HG03139 (cell line): ENCODE measurements around the gene DLL4.
"Not testable (repeated sequence)": the region's sequence is repeated elsewhere in the genome, so short reads cannot be mapped to it uniquely, and the experiment has no call there.

Experiments used
- ATAC-seq: cut with Tn5 transposase; IDR thresholded peaks from one replicate; pipeline ENCODE4 v1.9.1; 2021; ENCODE audit not compliant: unreplicated experiment

DLL4 gene

DNA sequence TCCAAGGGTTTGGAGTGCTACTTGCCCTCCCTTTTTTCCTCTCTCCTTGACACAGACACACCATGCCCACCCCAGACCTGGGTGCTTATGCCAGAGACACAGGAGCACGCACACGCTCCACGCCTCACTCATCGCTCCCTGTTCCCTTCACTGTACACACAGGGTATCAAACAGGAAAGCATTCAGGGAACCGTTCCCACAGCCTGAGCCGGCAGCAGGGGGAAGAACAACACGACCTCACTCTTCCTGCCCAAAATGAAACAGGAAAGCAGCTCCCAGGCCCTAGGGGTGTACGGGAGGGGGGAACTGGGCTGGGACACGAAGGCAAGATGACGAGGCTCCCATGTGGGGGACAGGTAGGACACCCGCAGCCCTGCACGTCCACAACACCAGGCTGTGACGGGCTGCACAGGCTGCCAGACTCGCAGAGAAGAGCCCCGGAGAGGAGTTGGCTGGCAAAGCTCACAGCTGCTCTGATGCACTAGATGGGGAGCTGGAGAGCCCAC is 11.2 kb downstream of the DLL4 start:
- ATAC-seq = no peak

DNA sequence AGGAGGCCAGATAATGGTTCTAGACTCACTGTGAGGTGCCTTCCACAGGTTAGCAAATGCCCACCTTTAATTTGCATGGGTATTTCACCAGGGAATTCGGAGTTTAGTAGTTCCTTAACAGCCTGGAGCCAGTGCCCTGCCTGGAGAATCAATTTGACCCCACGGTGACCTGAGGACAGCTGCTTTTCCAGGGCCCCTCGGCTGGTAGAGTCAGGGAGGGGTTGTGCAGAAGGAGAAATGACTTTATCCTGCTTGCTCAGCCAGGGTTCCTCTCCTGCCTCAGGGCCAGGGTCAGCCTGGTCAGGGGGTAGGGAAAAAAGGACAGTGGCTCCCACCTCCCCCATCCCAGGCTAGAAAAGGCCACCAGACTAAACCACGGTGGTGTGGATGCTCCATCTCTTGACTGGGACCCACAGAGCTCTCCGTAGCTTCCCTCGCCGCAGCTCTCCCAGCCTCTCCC is 12.0 kb downstream of the DLL4 start:
- ATAC-seq = no peak

- peak; percentile 58 for ATAC-seq
Measured at GRCh38 chr15:40941528-40942336, 12.6 kb downstream of the DLL4 start.

DNA sequence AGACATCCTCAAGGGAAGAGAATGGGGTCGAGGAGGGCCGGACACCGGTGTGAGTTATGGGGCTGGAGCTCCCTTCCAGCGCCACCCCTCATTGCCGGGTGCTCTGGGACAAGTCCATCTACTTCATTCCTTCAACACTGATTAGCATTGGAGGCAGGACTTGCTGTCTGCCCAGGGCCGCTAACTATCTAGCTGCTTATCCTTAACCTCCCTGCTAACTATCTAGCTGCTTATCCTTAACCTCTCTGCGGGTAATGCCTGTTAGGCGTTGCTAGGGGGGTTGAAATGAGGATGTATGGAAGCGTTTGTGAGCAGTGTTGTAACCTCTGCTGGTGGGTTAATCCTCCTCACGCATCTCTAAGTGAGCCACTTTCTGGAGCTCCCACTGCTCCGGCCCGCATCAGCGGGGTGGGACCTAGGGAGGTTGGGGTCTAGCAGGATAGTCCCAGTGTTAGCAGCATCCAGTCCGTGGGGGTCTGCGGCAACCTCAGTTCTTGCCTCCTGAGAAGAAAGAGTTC is 13.3 kb downstream of the DLL4 start:
- ATAC-seq = peak; percentile 4

- no peak for ATAC-seq
Measured at GRCh38 chr15:40942878-40943277, 13.7 kb downstream of the DLL4 start.

DNA sequence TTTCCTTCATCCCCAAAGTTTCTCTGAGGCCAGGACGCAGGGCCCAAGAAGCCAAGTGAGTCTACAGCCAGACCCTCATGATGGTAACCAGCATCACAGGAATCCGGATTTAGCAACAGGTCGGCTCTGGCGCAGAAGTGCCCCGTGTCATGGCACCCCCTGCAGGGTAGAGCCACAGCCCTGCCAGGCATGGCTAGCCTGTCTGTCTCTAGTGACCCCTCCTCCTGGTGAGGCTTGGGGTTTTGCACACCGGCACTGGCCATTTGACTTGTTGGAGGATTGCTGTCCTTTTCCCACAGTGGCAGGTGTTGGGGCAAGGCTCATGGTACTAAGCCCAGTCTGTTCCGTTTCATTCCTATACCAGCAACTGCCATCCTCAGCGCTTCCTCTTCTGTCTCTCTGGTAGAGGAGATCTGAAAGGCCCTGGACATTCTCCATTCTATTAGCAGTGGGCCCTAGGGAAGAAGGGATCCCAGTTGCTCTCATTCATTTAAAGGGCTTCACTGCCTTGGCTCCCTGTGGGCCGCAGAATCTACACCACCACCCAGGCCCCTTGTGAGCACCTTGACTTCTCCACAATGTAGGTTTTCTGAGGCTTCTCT is 14.7 kb downstream of the DLL4 start:
- no peak for ATAC-seq

- ATAC-seq = no peak
Measured at GRCh38 chr15:40944510-40945296, 15.6 kb downstream of the DLL4 start.

- ATAC-seq = no peak
Measured at GRCh38 chr15:40948706-40949473, 19.8 kb downstream of the DLL4 start.

DNA sequence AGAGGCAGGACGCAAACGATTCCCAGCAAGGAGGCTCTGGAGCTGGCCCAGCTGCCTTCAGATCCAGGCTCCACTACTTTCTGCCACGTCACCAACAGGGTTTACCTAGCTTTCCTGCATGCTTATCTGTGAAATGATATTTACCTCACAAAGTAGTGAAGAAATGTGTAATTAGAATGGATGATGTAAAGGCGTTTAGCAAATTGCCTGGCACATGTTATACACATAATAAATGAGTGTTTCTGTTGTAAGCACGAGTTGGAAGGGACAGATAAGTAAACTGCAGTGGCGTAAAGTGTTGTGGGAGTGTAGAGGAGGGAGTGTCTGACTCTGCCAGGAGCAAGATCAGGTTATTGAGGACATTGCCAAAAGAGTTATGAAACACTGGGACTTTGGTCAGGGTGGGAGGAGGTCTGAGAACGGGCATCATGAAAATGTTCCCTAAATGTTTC is 20.6 kb downstream of the DLL4 start:
- ATAC-seq = no peak

- no peak for ATAC-seq
Measured at GRCh38 chr15:40951764-40952163, 22.6 kb downstream of the DLL4 start.

- no peak for ATAC-seq
Measured at GRCh38 chr15:40952301-40952900, 23.3 kb downstream of the DLL4 start.

DNA sequence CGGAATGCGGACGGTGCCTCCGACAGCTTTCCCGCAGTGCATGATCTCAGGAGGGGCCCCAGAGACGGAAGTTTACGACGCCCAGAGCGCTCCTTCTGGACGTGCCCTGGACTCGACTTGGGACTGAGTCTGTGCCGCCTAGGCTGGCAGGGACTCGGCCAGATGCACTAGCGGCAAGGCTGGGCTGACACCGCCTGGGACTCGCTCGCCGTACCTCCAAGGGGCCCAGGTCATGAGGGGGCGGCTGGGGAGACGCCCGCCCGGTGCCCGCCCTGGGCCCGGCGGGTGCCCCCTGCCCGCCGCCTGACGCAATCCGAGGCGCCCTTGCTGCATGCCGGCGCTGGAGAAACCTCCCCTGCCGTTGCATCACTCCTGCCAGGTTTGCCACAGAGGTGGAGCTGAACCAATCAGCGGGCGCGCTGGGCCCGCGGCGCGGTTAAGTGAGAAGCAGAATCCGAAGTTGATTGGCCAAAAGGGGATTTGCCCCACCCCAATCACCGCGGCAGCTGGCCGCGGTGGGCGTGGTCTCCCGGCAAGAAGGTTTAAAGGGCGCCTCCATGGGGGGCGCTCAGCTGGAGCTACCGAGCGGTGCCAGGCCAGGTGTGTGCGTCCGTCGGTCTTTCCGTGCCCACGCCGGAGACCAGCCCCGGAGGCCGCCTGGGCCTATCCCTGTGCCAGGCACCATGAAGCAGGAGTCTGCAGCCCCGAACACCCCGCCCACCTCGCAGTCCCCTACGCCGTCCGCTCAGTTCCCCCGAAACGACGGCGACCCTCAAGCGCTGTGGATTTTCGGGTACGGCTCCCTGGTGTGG is 24.0 kb downstream of the DLL4 start, which contains the start of gene CHAC1:
Gene CHAC1 (plus strand): TSS at position 571 of the 812 bp plus-strand sequence. CDS start 113 bp downstream, at position 684.
- peak; percentile 76 for ATAC-seq

DNA sequence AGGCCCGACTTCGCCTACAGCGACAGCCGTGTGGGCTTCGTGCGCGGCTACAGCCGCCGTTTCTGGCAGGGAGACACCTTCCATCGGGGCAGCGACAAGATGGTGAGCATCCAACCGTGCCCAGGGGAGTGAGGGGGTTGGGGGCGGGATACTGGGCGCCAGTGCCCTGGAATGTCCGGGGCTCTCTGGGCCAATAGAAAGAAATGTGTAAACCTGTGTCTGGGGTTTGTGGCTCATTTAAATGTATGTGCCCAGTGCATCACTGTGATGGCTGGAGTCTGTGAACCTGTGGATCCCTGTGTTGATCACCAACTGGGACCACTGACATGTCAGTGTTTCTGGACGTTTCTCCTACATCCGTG is 24.6 kb downstream of the DLL4 start:
- ATAC-seq = no peak

GRCh38 chr15:40954158-40954848 is 25.2 kb downstream of the DLL4 start:
- not testable (repeated sequence) for ATAC-seq

DNA sequence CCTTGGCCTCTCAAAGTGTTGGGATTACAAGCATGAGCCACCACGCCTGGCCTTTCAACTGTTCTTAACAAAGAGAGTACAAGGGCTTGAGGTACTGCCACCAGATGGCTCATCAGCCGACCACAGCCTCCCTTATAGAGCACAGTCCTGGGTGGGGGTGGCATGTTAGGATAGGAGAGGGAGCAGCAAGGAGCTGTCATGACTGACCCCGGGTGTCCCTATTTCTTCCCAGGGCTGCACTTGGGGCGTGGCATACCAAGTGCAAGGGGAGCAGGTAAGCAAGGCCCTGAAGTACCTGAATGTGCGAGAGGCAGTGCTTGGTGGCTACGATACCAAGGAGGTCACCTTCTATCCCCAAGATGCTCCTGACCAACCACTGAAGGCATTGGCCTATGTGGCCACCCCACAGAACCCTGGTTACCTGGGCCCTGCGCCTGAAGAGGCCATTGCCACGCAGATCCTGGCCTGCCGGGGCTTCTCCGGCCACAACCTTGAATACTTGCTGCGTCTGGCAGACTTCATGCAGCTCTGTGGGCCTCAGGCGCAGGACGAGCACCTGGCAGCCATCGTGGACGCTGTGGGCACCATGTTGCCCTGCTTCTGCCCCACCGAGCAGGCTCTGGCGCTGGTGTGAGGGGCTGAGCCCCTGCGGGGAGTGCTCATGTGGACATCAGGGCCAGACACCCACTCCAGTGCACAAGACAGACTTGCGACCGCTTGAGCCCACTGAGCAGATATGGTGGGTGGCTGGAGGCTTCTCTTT is 26.2 kb downstream of the DLL4 start:
- ATAC-seq = no peak

- ATAC-seq = no peak
Measured at GRCh38 chr15:40955930-40956540, 26.9 kb downstream of the DLL4 start.

DNA sequence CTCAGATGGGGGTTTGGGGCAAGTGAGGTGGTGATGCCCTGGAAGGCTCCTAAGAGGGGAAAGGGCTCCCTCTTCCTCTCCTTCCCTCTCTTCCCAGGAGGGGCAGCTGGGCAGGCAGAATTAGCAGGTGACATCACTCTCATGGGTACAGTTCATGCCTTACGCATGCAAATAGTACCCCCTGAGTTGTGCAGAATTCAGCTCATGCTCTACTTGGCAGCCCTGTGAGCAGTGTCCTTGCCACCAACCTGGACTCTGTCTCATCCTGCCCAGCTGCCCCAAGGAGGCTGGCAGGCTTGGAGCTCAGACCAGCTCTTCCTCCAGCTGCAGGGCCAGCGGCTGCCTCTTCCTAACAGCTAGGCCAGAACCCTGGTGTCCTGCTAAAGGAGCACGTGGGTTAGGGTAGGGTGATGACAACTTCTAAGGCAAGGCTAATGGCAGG is 27.4 kb downstream of the DLL4 start:
- ATAC-seq = no peak
